CD4-positive, alpha-beta T cell (primary cell): ENCODE measurements around the gene PCDHA7. TPM values are rescaled to one million over a fixed set of nuclear protein-coding genes. Genes with fewer than 3 reads are reported as not detected.

Source experiments
- ATAC-seq: fragments of 200-7000 bp; cut with Tn5 transposase; one replicate; pipeline ENCODE4 v1.10.0; 2022; ENCODE audit warnings: mild to moderate bottlenecking; ENCODE audit not compliant: poor library complexity
- CTCF ChIA-PET: fragments of 350-600 bp; sonication (Branson Sonifier 250); formaldehyde crosslinking; loops from one replicate; lab custom pipeline; 2021; ENCODE audit warnings: antibody characterized with exemption, inconsistent platforms; lab: Charles Lee
- POLR2A ChIA-PET: fragments of 350-600 bp; sonication (Branson Sonifier 250); formaldehyde crosslinking; loops from one replicate; lab custom pipeline; 2021; ENCODE audit warnings: antibody characterized with exemption, inconsistent platforms; lab: Charles Lee
- DNase-seq, 14 experiments: peaks; one replicate each; pipeline ENCODE4 v3.0.0-alpha.2; 2013 to 2020; ENCODE audit warnings: mixed read lengths in 2 of 14
- H3K27ac ChIP-seq, 2 donors: one replicate each; pipeline versions ENCODE4 v1.5.1 to v1.7.0; 2013; ENCODE audit warnings: low read length in 2 of 2, low read depth in 1 of 2, mild to moderate bottlenecking in 1 of 2
- H3K27me3 ChIP-seq, 2 experiments: 1 replicate in 1 of 2; 2 replicates in 1 of 2; pipeline versions ENCODE4 v1.6.1 to v1.7.0; 2013; ENCODE audit warnings: low read length in 2 of 2, control low read depth in 1 of 2, mild to moderate bottlenecking in 1 of 2, moderate library complexity in 1 of 2; ENCODE audit not compliant: insufficient read depth in 2 of 2, control insufficient read depth in 1 of 2
- H3K36me3 ChIP-seq: one replicate; pipeline ENCODE4 v1.6.1; 2013; ENCODE audit warnings: low read length, control low read depth; ENCODE audit not compliant: insufficient read depth
- H3K4me1 ChIP-seq: one replicate; pipeline ENCODE4 v1.6.1; 2013; ENCODE audit warnings: low read length, control low read depth; ENCODE audit not compliant: insufficient read depth
- H3K4me3 ChIP-seq: one replicate; pipeline ENCODE4 v1.5.1; 2013; ENCODE audit warnings: mild to moderate bottlenecking, low read length, moderate library complexity
- H3K9me3 ChIP-seq, 2 experiments: 1 replicate in 1 of 2; 2 replicates in 1 of 2; pipeline versions ENCODE4 v1.6.1 to v1.7.0; 2013; ENCODE audit warnings: low read length in 2 of 2, mild to moderate bottlenecking in 2 of 2, control low read depth in 1 of 2, moderate library complexity in 1 of 2; ENCODE audit not compliant: control insufficient read depth in 1 of 2, insufficient read depth in 1 of 2
- H3K27ac Mint-ChIP-seq: one replicate; pipeline ENCODE4 v1.8.0; 2020; ENCODE audit warnings: mixed read lengths
- H3K27me3 Mint-ChIP-seq: one replicate; pipeline ENCODE4 v1.8.0; 2021; ENCODE audit warnings: mixed read lengths
- H3K36me3 Mint-ChIP-seq: one replicate; pipeline ENCODE4 v1.8.0; 2021; ENCODE audit warnings: low read depth, mixed read lengths
- H3K4me1 Mint-ChIP-seq: one replicate; pipeline ENCODE4 v1.8.0; 2021; ENCODE audit warnings: low read depth, mixed read lengths
- H3K4me3 Mint-ChIP-seq: one replicate; pipeline ENCODE4 v1.8.0; 2020; ENCODE audit warnings: mild to moderate bottlenecking, mixed read lengths
- H3K9me3 Mint-ChIP-seq: one replicate; pipeline ENCODE4 v1.8.0; 2020; ENCODE audit warnings: mixed read lengths
- CTCF ChIP-seq: fragments of 200-600 bp; IDR thresholded peaks from one replicate; pipeline ENCODE4 v1.8.0; 2022; ENCODE audit warnings: antibody characterized with exemption, mild to moderate bottlenecking
- intact Hi-C, 2 experiments: fragments of 100-400 bp; cut with DNase I in 1 of 2; cut with micrococcal nuclease in 1 of 2; formaldehyde crosslinking; loops; one replicate each; pipeline versions ENCODE4 v1.15.1 to v1.9.0; 2023 to 2025; cut with DNase I, micrococcal nuclease
- total RNA-seq, 174 experiments: library from RNA in 2 of 174; stranded (reverse) in 2 of 174; gene quantifications; one replicate each; pipeline ENCODE4 v1.2.3 and lab custom pipeline; 2021 to 2026

The PCDHA7 gene
- total RNA-seq, 2 experiments from 2014 or later, result not detected

DNA sequence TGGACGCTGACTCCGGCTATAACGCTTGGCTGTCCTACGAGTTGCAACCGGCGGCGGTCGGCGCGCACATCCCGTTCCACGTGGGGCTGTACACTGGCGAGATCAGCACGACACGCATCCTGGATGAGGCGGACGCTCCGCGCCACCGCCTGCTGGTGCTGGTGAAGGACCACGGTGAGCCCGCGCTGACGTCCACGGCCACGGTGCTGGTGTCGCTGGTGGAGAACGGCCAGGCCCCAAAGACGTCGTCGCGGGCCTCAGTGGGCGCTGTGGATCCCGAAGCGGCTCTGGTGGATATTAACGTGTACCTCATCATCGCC is 43.2 kb downstream of the PCDHA7 start:
- Histone ChIP-seq H3K9me3 (peaks cover 23 to 29% of the 10 kb centered on the region in 2 experiments), H3K27me3 (peaks cover 20 to 27% of the 10 kb centered on the region in 2 experiments), H3K27ac (no peak overlapping the region), H3K36me3 (no peaks in the 10 kb centered on the region), H3K4me1 (no peaks in the 10 kb centered on the region), H3K4me3 (no peak overlapping the region)
- ChIA-PET CTCF (no interaction called here), POLR2A (no interaction called here)
- Mint-ChIP-seq H3K9me3 (peaks cover 20% of the 10 kb centered on the region), H3K36me3 (peaks cover 15% of the 10 kb centered on the region), H3K27ac (no peak overlapping the region), H3K4me3 (no peak overlapping the region), H3K4me1 (no peaks in the 10 kb centered on the region), H3K27me3 (peaks cover 74% of the 10 kb centered on the region)
- no peak for TF ChIP-seq CTCF
- intact Hi-C loops, result no loop called here
- no peak for DNase-seq
- ATAC-seq, result no peak

DNA sequence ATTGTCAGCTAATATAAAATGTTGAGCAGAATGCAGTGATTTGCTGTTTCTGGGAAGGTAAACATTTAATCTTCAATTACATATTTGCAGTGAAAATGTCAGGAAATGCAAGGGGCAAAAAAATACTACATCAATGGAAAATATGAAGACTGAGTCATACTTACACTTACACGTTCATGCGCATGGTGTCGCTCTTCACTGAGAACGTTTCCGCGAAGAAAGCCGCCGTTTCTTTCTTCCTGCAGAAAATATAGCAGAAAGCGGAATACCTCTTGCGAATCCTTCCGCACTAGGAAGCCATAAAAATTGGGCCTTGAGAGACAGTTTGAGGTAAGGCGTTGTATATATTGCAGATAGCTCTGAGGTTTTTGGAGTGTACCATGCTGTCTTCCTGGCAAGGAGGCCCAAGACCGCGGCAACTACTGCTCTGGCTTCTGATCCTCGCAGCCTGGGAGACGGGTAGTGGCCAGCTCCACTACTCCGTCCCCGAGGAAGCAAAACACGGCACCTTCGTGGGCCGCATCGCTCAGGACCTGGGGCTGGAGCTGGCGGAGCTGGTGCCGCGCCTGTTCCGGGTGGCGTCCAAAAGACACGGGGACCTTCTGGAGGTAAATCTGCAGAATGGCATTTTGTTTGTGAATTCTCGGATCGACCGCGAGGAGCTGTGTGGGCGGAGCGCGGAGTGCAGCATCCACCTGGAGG is 48.0 kb downstream of the PCDHA7 start, which contains the start of gene PCDHA13:
Gene PCDHA13 (plus strand): TSS at position 236 of the 702 bp plus-strand sequence. CDS start 145 bp downstream, at position 381.
- peaks cover 13 to 14% of the 10 kb centered on the region in 2 experiments for H3K27me3 ChIP-seq
- H3K4me3 Mint-ChIP-seq, result no peak within 1 kb of the TSS
- ChIA-PET POLR2A (no interaction called here), CTCF (no interaction called here)
- no peaks in the 10 kb centered on the region for H3K4me1 Mint-ChIP-seq
- H3K9me3 Mint-ChIP-seq, result peaks cover 15% of the 10 kb centered on the region
- H3K27ac Mint-ChIP-seq, result no peak within 1 kb of the TSS
- H3K4me3 ChIP-seq, result no peak within 1 kb of the TSS
- H3K27ac ChIP-seq, result no peak within 1 kb of the TSS
- peaks cover 14 to 39% of the 10 kb centered on the region in 2 experiments for H3K9me3 ChIP-seq
- H3K4me1 ChIP-seq, result no peaks in the 10 kb centered on the region
- no peak for TF ChIP-seq CTCF
- ATAC-seq (no peak), DNase-seq (no peak)
- intact Hi-C loops, result no loop called here
- H3K27me3 Mint-ChIP-seq, result peaks cover 56% of the 10 kb centered on the region
- peaks cover 15% of the 10 kb centered on the region for H3K36me3 Mint-ChIP-seq
- no peaks in the 10 kb centered on the region for H3K36me3 ChIP-seq

DNA sequence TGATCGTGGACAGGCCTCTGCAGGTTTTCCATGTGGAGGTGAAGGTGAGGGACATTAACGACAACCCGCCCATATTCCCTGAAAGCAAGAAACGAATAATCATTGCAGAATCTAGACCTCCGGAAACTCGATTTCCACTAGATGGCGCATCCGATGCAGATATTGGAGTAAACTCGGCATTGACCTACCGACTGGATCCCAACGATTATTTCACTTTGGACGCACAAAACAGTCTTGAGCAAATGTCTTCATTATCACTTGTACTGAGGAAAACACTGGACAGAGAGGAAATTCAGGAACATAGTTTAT is 48.5 kb downstream of the PCDHA7 start:
- Mint-ChIP-seq H3K4me1 (no peaks in the 10 kb centered on the region), H3K9me3 (peaks cover 18% of the 10 kb centered on the region), H3K27ac (no peak overlapping the region), H3K36me3 (peaks cover 18% of the 10 kb centered on the region), H3K4me3 (no peak overlapping the region), H3K27me3 (peaks cover 59% of the 10 kb centered on the region)
- TF ChIP-seq CTCF, result no peak
- POLR2A ChIA-PET, result no interaction called here
- Histone ChIP-seq H3K27ac (no peak overlapping the region), H3K36me3 (no peaks in the 10 kb centered on the region), H3K27me3 (peaks cover 13 to 14% of the 10 kb centered on the region in 2 experiments), H3K4me3 (no peak overlapping the region), H3K9me3 (peaks cover 14 to 34% of the 10 kb centered on the region in 2 experiments), H3K4me1 (no peaks in the 10 kb centered on the region)
- DNase-seq (no peak), ATAC-seq (no peak)
- CTCF ChIA-PET, result no interaction called here
- intact Hi-C loops, result no loop called here
